ENCODE measurements around the gene TTC13.

DNA sequence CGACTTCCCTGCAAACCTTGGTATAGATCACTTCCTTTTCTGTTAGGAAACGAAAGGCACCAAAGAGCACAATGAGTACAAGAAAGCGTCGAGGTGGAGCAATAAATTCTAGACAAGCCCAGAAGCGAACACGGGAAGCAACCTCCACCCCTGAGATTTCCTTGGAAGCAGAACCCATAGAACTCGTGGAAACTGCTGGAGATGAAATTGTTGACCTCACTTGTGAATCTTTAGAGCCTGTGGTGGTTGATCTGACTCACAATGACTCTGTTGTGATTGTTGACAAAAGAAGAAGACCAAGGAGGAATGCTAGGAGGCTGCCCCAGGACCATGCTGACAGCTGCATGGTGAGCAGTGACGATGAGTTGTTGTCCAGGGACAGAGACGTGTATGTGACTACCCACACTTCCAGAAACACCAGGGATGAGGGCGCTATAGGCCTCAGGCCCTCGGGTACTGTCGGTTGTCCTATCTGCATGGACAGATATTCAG is 42.9 kb upstream of the TTC13 start:
- TF ChIP-seq CTCF (IDR thresholded peaks at IDR 0.05) (no peak), POLR2A (IDR thresholded peaks at IDR 0.05) (no peak)

All from breast epithelium (tissue), 3 donors.